Cerebellar cortex (tissue), 1 donor: ENCODE data around the gene ZFP92.
"Not testable (repeated sequence)": the region's sequence is repeated elsewhere in the genome, so short reads cannot be mapped to it uniquely, and the experiment has no call there.

Experiments used
- DNase-seq: peaks from one replicate; pipeline ENCODE4 v3.0.0-alpha.2; 2015; ENCODE audit warnings: low spot score

The ZFP92 gene

GRCh38 chrX:153386097-153386496, 25.2 kb upstream of the ZFP92 start:
- DNase-seq, result no peak

GRCh38 chrX:153387345-153387744, 23.9 kb upstream of the ZFP92 start:
- DNase-seq, result no peak

- DNase-seq, result no peak
These were observed 23.1 kb upstream of the ZFP92 start for GRCh38 chrX:153387987-153388721.

GRCh38 chrX:153388722-153389459, 22.4 kb upstream of the ZFP92 start:
- DNase-seq, result no peak

GRCh38 chrX:153389460-153389768, 21.9 kb upstream of the ZFP92 start:
- not testable (repeated sequence) for DNase-seq

- DNase-seq, result no peak
These were observed 18.5 kb upstream of the ZFP92 start for GRCh38 chrX:153392642-153393321.

- DNase-seq, result no peak
These were observed 16.7 kb upstream of the ZFP92 start for GRCh38 chrX:153394612-153395011.

GRCh38 chrX:153395613-153396319, 15.5 kb upstream of the ZFP92 start:
- DNase-seq, result no peak

GRCh38 chrX:153396320-153397195, 14.7 kb upstream of the ZFP92 start:
- no peak for DNase-seq

- no peak for DNase-seq
These were observed 13.9 kb upstream of the ZFP92 start for GRCh38 chrX:153397256-153397960.

- no peak for DNase-seq
These were observed 12.9 kb upstream of the ZFP92 start for GRCh38 chrX:153398275-153398960.

GRCh38 chrX:153400146-153401132, 10.8 kb upstream of the ZFP92 start:
- no peak for DNase-seq

- no peak for DNase-seq
These were observed 10.0 kb upstream of the ZFP92 start, which contains the start of gene PNMA6E for GRCh38 chrX:153401133-153401764. PNMA6E (minus strand) TSS chrX:153401350; CDS start chrX:153398849, 2,501 bp downstream.

GRCh38 chrX:153404333-153404732, 6.9 kb upstream of the ZFP92 start:
- DNase-seq, result not testable (repeated sequence)

- DNase-seq, result no peak
These were observed 5.8 kb upstream of the ZFP92 start for GRCh38 chrX:153405426-153405825.

GRCh38 chrX:153406011-153406410, 5.3 kb upstream of the ZFP92 start:
- DNase-seq, result no peak

GRCh38 chrX:153406903-153407302, 4.4 kb upstream of the ZFP92 start:
- no peak for DNase-seq

GRCh38 chrX:153407736-153408135, 3.5 kb upstream of the ZFP92 start:
- no peak for DNase-seq
